Left colon (tissue), 2 donors: ENCODE results near the gene RFX5. TPM values are rescaled to one million over a fixed set of nuclear protein-coding genes. Genes with fewer than 3 reads are reported as not detected.
A peak's percentile ranks its signal among the peaks of the same experiment; 100 is the strongest.

Source experiments
- ATAC-seq: fragments of 200-7000 bp; cut with Tn5 transposase; one replicate; pipeline ENCODE4 v1.9.1; 2020; ENCODE audit warnings: mild to moderate bottlenecking, moderate library complexity
- DNase-seq, 2 donors: peaks; one replicate each; pipeline ENCODE4 v3.0.0-alpha.2; 2020
- intact Hi-C, 2 donors: fragments of 100-400 bp; cut with DNase I in 1 of 2; cut with micrococcal nuclease in 1 of 2; formaldehyde crosslinking; loops; one replicate each; pipeline versions ENCODE4 v1.11.2 to v1.14.0; 2022; cut with DNase I, micrococcal nuclease
- total RNA-seq, 2 donors: library from RNA; stranded (reverse); fragmentation: NEBNext Ultra II Directional; extraction: Animal tissue kit (Norgen Biotek cat#: 25700); gene quantifications; one replicate each; pipeline ENCODE4 v1.2.1, GENCODE V29; 2021
- donor health status: DM: no; HTN: no; CAD: no.
- donor health status: DM: yes; HTN: yes; CAD: no.

RFX5 gene
- total RNA-seq, 2 donors from 2014 or later, result 20.7 to 20.9 TPM

DNA sequence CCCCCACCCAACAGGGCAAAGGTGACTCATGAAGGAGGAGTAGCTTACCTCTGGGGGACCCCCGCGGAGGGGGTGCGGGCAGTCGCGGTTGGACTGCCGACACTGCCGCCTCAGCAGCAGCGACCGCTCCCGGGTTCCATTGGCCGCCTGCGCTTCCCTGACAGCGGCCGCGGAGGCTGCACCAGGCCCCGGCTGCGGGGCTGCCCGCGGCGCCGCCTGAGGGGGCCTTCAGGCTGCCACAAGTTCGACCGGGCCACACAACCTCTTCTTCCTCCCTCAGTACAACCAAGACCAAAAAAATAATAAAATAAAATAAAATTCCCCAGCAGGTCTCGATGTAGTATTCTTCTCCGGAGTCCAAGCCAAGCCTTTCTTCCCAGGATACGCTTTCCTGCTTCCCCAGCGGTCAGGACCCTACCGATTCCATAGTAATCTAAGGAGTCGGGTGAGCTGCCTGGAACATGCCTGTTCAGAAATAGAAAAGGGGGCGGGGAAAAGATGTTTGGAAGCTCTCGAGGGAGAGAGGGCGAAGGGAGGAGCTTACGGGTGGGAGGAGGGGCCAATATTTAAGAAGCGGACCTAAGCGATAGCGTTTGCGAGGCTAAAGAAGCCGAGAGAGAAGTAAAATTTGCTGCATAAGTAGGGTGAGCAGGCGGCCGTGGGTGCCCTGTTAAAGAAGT, 19.7 kb downstream of the RFX5 start, which contains the start of gene PI4KB:
PI4KB (minus strand) TSS at position 194 of the 680 bp plus-strand sequence. CDS start 10,935 bp downstream, outside the sequence.
- intact Hi-C loops, result no loop called here
- peak; percentile 97 for ATAC-seq

DNA sequence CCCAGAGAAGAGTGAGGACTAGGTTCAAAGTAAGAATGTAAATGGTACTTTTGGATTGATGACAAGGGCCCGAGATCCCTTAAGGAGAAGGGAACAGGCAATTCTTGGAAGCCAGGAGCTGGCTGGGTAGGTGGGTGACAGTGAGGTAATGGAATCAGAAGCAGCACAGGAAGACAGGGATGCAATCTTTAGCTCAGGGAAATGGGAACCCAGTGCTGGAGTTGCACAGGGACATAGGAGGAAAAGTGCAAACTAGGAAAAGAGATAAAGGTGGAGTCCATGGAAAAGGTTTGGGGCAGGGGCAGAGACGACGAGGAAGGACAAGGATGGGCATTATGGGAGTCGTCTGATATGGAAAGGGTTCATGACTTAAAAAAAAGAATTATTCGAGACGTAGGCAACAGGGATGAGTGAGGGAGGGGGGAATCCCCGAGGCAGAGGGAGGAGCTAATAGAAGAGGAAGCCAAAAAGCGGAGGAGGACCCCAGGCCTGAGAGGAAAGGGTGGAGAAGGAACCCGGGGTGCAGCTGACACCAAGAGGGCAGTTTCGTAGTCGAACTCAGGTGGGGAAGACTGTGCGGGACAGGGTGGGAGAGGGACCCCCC, 20.3 kb downstream of the RFX5 start:
- ATAC-seq (peak; percentile 49), DNase-seq (peak; percentile 56 to 58)
- intact Hi-C loops, result no loop called here

More for the DNA sequence above, 19.7 kb downstream of the RFX5 start, which contains the start of gene PI4KB:
- DNase-seq, result peak; percentile 92 to 94

DNA sequence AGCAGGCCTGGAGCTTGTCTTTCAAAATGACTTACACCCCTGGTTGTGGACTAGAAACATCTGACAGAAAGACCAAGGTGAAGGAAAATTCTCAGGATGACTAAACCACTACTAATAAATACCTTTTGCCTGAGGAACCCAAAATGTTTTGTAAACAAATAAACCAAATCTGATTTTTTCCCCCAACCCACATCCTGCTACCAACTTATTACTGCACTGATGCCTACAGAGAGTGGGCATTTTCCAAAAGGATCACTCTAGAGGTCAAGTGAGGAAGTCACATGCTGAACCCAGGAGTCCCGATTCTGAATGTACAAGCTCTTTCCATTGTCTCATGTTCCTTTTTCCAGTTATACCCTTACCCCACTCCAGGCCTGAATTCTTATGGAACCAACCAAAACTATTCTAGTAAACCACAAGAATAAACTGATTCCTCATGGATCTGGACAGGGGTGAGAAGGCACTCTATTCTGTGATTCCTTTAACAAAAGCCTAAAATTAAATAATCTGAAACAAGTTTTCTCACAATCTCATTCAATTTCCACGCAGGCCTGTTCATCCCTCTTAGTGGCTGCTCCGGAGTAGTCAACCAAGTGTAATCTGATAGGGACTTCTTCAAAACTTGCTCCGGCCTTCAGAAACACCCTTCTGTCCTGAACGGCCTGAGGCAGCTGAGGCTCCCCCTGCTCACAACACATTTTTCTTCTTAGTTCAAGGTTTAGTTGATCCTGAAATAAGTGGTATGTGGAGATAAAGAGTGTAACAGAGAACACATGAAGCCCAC, 21.2 kb downstream of the RFX5 start:
- DNase-seq, result no peak
- ATAC-seq, result no peak
- intact Hi-C loops, result no loop called here

DNA sequence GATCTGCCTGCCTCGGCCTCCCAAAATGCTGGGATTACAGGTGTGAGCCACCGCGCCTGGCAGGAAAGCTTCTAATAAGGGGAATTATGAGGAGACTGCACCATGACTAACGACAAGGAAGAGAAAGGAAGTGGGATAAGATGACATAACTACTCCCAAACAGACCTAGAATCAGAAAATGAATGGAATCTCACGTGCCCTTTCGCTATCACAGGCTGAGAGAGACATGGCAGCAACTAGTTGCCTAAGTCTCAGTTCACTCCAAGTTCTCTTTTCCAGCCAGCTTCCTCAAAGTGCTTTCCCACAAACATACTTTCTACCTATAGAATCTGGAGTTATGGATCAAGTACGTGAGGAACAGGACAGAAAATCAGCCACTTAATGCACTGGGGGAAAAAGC, 21.8 kb downstream of the RFX5 start:
- ATAC-seq, result no peak
- intact Hi-C loops, result no loop called here
- DNase-seq, result no peak

DNA sequence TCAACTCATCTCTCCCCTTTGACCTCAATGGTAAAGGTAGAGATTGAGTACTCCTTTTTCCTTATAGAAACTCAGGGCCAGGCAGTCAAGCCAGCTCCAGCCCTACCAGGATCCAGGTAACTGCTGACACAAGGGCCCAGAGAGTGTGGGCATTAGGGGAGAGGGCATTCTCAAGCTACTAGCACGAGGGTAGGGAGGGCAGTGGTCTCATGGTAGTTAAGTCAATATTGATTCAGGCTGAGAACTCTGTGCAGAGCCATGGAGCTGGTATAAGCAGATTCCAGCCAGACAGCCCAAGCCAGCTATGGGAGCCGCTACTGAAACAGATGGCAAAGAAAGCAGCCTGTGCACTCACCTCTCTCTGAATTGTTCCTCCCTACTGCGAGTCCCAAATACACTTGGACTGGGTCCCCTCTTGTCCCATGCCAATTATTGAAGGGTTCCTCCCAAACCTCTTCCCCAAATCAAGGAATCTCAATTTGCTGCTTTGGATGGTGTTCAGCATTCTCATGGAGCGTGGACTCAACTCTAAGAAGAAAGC, 22.6 kb downstream of the RFX5 start:
- DNase-seq (no peak), ATAC-seq (no peak)
- intact Hi-C loops, result no loop called here

DNA sequence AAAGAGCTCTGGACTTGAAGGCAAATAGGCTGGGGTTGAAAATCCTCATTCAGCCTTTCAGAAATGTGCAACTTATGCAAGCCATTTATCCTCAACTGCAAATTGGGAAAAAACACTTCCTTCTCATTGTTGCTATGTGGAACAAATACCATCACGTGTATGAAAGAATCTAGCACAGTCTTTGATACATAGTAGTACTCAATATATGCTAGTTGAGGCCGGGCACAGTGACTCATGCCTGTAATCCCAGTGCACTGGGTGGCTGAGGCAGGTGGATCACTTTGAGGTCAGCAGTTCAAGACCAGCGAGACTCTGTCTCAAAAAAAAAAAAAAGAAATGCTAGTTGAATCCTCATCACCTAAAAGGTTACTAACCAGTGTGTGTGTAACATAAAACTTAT, 28.1 kb downstream of the RFX5 start:
- no peak for DNase-seq
- intact Hi-C loops, result no loop called here
- no peak for ATAC-seq

DNA sequence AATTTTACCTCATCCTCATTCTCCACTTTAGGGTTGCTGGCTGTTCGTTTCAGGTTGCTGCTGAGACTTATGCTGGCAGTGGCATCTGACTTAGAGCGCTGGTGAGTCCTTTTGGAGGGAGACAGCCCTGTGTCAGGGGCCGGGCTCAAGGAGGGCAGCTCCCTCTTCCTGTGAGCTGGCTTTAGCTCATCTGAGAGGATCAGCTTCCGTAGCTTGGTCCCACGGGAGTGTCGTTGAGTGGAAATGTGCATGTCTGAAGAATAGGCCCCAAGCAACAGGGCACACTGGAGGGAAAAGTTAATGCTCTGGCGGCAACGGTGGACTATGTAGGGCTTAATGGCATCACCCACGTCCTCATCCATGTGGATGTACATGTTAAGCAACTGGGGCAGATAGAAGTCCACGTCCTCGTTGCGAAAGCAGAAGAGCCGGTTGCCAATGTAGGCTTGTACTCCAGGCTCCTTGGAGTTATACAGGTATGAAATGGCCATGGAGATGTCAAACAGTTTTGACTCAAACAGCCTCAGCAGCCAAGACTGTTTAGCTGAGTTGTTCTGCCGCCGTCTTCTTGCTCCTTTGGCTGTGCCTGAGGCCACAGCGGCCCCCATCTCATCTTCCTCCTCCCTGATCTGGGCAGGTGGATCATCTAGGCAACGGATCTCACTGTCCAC, 31.4 kb downstream of the RFX5 start:
- no peak for ATAC-seq
- intact Hi-C loops, result no loop called here
- DNase-seq, result no peak

DNA sequence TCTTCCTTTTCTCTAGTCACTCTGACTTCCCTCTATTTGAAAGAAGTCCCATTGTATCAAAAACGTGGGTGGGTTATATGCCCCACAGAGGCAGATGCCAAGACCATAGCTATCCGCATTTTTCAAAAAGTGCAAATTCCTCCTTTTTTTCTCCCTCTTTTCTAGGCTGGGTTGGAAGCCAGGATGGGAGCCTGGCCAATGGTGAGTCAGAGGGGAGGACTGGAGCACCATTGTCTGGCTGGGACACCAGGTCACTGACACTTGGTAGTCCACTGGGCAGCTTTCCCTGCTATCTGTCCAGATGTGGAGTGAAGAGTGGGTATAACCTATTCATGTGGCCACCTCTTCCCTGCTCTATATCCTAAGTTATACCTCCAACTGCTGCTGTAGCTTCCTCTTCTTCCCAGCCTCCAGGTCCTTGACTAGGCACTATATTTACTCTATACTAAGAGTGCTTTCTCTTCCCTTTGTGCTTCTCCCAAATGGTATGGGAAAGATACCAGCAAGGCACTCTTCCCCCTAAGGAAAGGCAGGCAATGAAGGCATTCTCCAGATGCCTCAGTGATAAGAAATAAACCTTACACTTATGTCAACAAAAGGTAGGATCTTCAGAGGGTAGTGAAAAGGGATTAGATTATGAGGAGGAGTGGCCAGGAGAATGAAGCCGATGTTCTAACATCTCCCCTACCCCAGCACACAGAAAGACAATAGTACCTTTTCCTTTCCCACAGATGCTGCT, 32.7 kb downstream of the RFX5 start:
- DNase-seq (peak; percentile 40 to 46), ATAC-seq (no peak)
- intact Hi-C loops, result no loop called here

DNA sequence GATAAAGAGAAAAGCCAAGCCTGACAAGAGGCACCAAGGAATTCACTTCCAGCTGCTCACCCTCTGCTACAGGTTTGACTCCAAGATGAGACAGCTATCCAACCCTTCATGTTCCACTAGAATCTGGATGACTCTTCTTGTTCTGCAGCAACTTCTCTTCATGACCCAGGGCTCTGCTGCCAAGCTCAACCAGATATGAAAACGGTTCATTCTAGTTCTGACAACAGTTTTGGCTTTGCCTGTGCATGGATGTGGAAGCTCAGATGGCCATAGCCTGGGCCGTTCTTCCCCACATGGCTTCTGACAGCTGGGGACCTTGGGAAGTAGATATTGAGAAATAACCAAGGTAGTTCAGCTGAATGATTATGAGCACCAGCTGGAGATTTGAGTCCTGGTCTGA, 33.6 kb downstream of the RFX5 start:
- DNase-seq, result no peak
- intact Hi-C loops, result no loop called here
- no peak for ATAC-seq

DNA sequence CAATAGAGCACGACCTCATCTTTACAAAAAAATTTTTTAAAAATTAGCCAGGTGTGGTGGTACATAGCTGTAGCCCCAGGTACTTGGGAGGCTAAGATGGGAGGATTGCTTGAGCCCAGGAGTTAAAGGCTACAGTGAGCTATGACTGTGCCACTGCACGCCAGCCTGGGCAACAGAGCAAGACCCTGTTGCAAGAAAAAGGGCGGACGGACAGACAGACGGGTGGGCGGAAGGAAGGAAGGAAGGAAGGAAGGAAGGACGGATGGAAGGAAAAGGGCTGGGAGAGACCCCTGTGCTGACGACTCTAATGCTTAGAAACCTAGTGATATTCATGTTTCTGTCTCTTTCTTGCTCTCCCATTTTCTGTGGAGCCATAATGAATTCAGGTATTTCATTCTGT, 34.2 kb downstream of the RFX5 start:
- ATAC-seq (no peak), DNase-seq (no peak)
- intact Hi-C loops, result no loop called here

DNA sequence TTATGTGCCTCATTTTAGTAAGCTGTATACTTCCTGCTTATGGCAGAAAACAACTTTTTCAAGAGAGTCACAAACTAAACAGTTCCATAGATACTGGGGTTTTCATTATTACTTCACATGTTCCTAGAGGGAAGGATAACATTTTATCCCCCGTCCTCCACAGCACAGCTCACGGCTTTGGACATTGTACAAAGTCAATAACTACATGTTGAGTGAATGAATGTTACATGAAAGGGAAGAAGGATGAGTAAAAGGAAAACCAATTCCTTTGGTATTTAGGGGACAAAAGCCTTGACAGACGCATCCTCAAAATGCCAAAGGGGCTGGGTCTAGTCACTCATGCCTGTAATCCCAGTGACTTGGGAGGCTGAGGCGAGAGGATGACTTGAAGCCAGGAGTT, 34.6 kb downstream of the RFX5 start:
- DNase-seq (no peak), ATAC-seq (no peak)
- intact Hi-C loops, result no loop called here

DNA sequence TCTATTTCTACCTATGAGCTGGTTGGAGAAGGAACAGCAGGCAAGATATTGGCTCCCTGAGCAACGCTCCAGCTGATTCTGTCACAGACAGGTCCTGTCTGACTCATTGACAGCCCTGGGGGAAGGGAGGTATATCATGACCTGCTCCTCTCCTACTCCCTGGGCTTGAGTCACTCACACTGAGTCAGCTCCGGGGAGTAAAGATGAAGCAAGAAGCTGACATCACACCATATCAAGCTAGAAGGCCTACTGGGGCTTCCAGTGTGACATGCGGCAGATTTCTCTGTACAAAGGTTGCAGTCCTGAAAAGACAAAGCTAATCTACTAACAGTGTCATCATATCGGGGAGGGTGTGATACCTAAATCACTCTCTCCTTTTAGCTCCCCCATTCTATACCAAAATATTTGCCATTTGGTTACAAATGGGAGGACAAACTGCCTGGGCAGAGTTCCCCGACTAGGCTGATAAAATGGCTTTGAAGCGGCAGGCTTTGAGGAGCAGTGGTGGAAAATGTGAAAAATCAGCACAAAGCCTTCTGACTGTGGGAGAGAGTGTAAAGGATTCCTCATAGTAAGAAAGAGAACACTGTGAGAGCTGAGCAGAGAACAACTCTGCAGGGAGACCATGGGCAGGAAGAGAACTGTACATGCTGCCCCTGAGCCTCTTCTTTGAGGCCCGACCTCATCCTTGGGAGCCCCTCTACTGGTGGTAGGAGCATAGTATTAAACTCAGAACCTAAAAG, 35.3 kb downstream of the RFX5 start:
- ATAC-seq, result peak; percentile 92
- intact Hi-C loops, result no loop called here

DNA sequence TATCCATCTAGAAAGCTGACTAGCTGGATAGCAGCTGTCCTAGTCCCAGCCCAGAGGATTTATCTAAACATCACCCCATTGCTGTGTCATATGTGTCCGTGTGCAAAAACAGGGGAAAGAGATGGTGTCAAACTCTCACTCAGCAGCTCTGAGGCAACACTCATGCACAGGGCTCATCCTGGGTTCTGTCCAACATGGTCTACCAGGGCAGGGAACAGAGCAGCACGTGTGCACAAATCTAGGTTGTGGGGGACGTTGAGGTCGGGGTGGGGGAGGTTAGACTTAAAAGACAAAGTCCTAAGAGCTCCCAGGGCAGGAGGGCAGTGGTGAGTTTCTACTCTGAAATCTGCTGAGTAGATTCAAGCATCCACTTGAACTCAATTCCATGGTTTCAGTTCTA, 36.0 kb downstream of the RFX5 start:
- intact Hi-C loops, result no loop called here
- DNase-seq, result no peak
- no peak for ATAC-seq

More for the DNA sequence above, 35.3 kb downstream of the RFX5 start:
- DNase-seq, result peak in 1 of 2 donors; percentile 72

DNA sequence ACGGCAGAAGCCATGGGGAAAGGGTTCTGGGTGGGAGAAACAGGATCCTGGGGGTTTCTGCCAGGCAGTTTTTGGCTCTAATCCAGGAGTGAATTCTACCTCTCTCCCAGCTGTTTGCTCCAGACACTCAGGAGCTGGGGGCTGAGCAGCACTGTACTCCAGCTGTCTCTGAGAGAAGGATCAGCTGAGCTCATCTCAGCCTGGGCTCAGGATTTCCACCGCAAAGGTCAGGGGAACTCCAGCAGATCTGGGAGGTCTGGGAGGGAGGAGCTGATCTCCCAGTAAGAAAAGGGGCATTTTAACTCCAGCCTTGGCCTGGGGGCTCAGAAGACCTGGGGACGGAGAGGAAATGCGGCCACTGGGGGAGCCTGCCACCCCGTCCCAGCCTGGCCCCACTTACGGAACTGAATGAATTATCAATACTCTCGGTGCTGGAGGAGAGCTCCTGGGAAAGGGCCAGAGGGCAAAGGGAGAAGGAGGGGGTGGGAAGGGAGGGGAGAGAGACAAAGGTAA, 37.2 kb downstream of the RFX5 start:
- ATAC-seq (no peak), DNase-seq (no peak)
- intact Hi-C loops, result loop anchor here in 1 of 2 donors (10.0 kb wide), 1 partner anchor 95 kb away; no protein-coding TSS in a partner anchor

DNA sequence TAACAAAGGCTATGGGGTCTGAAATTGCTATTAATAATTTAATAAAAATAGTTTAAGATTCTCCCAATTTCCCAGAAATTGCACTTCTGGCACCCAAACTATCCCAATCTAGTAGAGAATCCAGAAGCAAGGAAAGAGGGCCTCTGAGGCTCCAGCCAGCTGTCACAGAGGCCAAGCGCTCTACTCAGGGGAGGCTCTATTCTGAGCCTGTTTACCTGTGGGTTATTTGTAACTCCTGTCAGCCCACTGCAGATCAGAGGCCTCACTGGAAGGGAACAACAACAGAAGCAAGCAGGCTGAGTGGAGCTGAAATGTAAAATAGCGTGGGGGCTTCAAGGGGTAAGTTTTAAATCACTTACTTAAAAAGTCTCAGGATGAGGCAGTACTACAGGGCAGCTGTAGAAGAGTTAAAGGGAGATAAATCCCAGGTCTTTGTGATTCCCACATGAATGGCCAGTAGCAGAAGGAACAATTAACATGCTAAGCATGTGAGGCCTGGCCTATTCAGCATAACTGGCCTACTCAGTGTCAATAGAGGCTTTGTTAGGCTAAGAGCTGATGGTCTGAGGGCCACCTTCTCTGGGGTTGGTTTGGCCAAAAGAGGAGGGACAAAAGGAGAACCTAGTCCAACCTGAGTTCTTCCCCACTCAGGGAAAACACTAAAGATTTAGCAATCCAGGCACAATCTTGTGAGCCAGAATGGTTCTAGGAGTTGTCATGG, 52.1 kb downstream of the RFX5 start:
- DNase-seq (no peak), ATAC-seq (no peak)
- intact Hi-C loops, result no loop called here

DNA sequence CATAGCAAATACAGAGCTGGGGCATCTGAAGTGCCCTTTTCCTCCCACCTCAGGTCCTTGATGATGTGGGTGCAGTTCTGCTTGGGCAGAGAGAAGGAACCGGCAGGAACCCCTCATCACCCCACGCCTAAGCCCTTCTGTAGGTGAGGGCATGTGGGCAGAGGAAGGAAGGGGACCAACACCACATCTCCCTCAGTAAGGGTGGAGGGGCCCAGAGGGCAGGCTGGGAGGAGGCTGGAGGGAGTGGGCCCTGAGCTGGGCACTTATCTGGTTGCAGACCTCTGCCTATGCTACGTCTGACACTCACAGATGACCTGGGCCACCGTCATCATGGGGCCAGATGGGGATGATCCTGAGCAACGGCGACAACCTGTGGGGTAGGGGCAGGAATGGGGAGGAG, 54.0 kb downstream of the RFX5 start:
- intact Hi-C loops, result no loop called here
- ATAC-seq (no peak), DNase-seq (no peak)
